ENCODE measurements around the gene KRT4. TPM values are rescaled to one million over a fixed set of nuclear protein-coding genes. Genes with fewer than 3 reads are reported as not detected.

Gene KRT4
- total and polyA plus RNA-seq, 2 experiments from 2014 or later, result not detected

DNA sequence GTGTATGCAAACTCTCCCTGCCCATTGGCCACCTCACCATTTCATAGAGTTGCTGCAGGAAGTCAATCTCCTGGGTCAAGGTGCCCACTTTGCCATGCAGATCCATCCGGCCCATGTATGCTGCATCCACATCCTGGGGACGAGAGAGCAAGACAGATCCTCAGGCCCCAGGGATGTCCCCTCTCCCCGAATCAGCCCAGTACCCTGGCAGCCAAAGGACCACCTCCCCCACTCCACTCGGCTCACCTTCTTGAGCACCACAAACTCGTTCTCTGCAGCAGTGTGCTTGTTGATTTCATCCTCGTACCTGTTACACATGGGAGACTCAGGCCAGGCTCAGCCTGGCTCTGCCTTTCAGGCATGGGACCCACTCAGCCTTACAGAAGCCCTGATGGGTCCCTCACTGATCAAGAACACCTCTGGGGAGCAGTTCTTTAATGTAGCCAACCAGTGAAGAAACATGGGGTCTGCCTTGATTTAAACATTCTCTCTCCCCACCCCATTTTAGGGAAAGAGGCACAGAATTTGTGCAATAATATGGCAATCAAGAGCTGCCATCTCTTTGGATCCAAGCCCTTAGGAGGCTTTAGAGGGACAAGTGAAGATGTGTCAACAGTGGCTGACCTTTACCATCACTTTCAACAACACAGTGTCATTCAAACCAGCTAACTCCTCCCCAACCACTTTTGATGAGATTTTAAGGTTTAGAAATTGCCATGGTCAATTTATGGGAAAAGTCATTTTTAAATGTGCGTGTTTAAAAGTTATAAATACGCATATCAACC, 16.3 kb upstream of the KRT4 start:
- no peak overlapping the region for H2AFZ ChIP-seq
- ATAC-seq, result no peak
- H3K9me2 ChIP-seq (ENCODE audit: insufficient read depth), result peaks cover 13% of the 10 kb centered on the region; the same call in 1 of the 2 replicates
- no peaks in the 10 kb centered on the region for H3F3A ChIP-seq (replicated peaks; ENCODE audit: low read depth)
- H3K4me1 Mint-ChIP-seq, result no peaks in the 10 kb centered on the region; the same call in 1 of the 3 replicates
- no peaks in the 10 kb centered on the region; the same call in 1 of the 3 replicates for H3K9me3 Mint-ChIP-seq
- H3K36me3 ChIP-seq (ENCODE audit: insufficient read depth), result no peaks in the 10 kb centered on the region
- DNase-seq (ENCODE audit: low spot score), result no peak
- no peak overlapping the region for H3K27ac Mint-ChIP-seq
- TF ChIP-seq ZNF462 (CRISPR knock-in tag; IDR thresholded peaks at IDR 0.05), result no peak
- no peak for TF ChIP-seq JUNB (IDR thresholded peaks at IDR 0.05; ENCODE audit: unreplicated experiment)
- no peak for TF ChIP-seq ZNF114 (CRISPR knock-in tag; IDR thresholded peaks at IDR 0.05)
- TF ChIP-seq POLR2AphosphoS5 (IDR thresholded peaks at IDR 0.05; ENCODE audit: low read depth), result no peak
- no peak for TF ChIP-seq STAT1 (IDR thresholded peaks at IDR 0.05; ENCODE audit: unreplicated experiment)
- no peak for TF ChIP-seq EZH2phosphoT487 (IDR thresholded peaks at IDR 0.05; ENCODE audit: unreplicated experiment)
- TF ChIP-seq, protein P1, sequence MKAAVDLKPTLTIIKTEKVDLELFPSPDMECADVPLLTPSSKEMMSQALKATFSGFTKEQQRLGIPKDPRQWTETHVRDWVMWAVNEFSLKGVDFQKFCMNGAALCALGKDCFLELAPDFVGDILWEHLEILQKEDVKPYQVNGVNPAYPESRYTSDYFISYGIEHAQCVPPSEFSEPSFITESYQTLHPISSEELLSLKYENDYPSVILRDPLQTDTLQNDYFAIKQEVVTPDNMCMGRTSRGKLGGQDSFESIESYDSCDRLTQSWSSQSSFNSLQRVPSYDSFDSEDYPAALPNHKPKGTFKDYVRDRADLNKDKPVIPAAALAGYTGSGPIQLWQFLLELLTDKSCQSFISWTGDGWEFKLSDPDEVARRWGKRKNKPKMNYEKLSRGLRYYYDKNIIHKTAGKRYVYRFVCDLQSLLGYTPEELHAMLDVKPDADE (IDR thresholded peaks at IDR 0.05), result no peak
- TF ChIP-seq ZNF331 (CRISPR knock-in tag; IDR thresholded peaks at IDR 0.05; ENCODE audit: low read depth), result no peak
- no peak for TF ChIP-seq NANOG (IDR thresholded peaks at IDR 0.05; ENCODE audit: borderline replicate concordance)
- H3K4me3 Mint-ChIP-seq, result no peak overlapping the region
- no peaks in the 10 kb centered on the region for H3K36me3 Mint-ChIP-seq (ENCODE audit: low read depth)
- no peaks in the 10 kb centered on the region for H3K4me1 ChIP-seq (ENCODE audit: insufficient read depth)
- no peak overlapping the region for H3K4me3 ChIP-seq
- no peak overlapping the region for H3K27ac ChIP-seq (ENCODE audit: low read depth)
- H3K27me3 Mint-ChIP-seq (ENCODE audit: insufficient read depth, low read depth, poor library complexity), result peaks cover 6% of the 10 kb centered on the region
- no peak overlapping the region for H3K4me2 ChIP-seq
- H3K27me3 ChIP-seq (ENCODE audit: insufficient read depth), result no peaks in the 10 kb centered on the region
- H4K20me1 ChIP-seq (replicated peaks; ENCODE audit: insufficient read depth), result no peaks in the 10 kb centered on the region
- no peaks in the 10 kb centered on the region for H3K79me2 ChIP-seq (replicated peaks; ENCODE audit: insufficient read depth)
